HepG2 (cell line): ENCODE results near the gene MIOS. TPM values are rescaled to one million over a fixed set of nuclear protein-coding genes. Genes with fewer than 3 reads are reported as not detected.

Source experiments
- ATAC-seq: fragments of 200-7000 bp; cut with Tn5 transposase; 3 replicates; pipeline ENCODE4 v1.9.1; 2020; ENCODE audit warnings: mild to moderate bottlenecking, moderate library complexity
- BruUV-seq: library from RNA; stranded (reverse); fragments of 400-500 nt; replicated peaks from 2 replicates; lab custom pipeline; 2021; lab: Mats Ljungman, UMichigan
- CTCF ChIA-PET: fragments of 300-600 bp; formaldehyde crosslinking; extraction: SDS; loops from one replicate; lab custom pipeline; 2021; ENCODE audit warnings: low total read pairs, inconsistent platforms, low intra/inter-chr PET ratio; lab: Yijun Ruan, JAX
- POLR2A ChIA-PET: fragments of 350-600 bp; sonication (Branson Sonifier 250); formaldehyde crosslinking; loops from one replicate; lab custom pipeline; 2020; ENCODE audit warnings: antibody characterized with exemption, inconsistent platforms; lab: Yijun Ruan, JAX
- DNase-seq: peaks from one replicate; pipeline ENCODE4 v3.0.0-alpha.2; 2015; ENCODE audit warnings: low spot score
- FAIRE-seq: peaks from 3 replicates; lab custom pipeline; 2011; peaks lifted over from hg19 to GRCh38; lab: Jason Lieb, UNC
- H2AFZ ChIP-seq: one replicate; pipeline ENCODE4 v1.6.1; 2011; ENCODE audit warnings: low read length, inconsistent platforms
- H3K27ac ChIP-seq: fragments of 300-600 bp; 3 replicates; pipeline ENCODE4 v1.8.0; 2011; ENCODE audit warnings: mixed run types, mild to moderate bottlenecking, mixed read lengths, low read length, inconsistent platforms; ENCODE audit not compliant: insufficient read depth; ENCODE audit errors: extremely low read length
- H3K27me3 ChIP-seq, 2 experiments: fragments of 200-600 bp in 1 of 2; 2 replicates in 1 of 2; 3 replicates in 1 of 2; pipeline versions ENCODE4 v1.6.0 to v1.8.0; 2011; ENCODE audit warnings: low read length in 2 of 2, mild to moderate bottlenecking in 2 of 2, moderate library complexity in 2 of 2, inconsistent platforms in 1 of 2; ENCODE audit not compliant: insufficient read depth in 2 of 2, control insufficient read depth in 1 of 2
- H3K36me3 ChIP-seq, 2 experiments: fragments of 200-600 bp in 1 of 2; replicated peaks in 1 of 2; 2 replicates in 1 of 2; 3 replicates in 1 of 2; pipeline versions ENCODE4 v1.5.1 to v1.8.0; 2011; ENCODE audit warnings: low read length in 2 of 2, inconsistent platforms in 1 of 2; ENCODE audit not compliant: insufficient read depth in 2 of 2, control insufficient read depth in 1 of 2
- H3K4me1 ChIP-seq: 2 replicates; pipeline ENCODE4 v1.5.1; 2012; ENCODE audit warnings: low read length, inconsistent platforms; ENCODE audit not compliant: insufficient read depth
- H3K4me2 ChIP-seq: 2 replicates; pipeline ENCODE4 v1.6.0; 2011; ENCODE audit warnings: low read depth, low read length, inconsistent platforms
- H3K4me3 ChIP-seq, 3 experiments: fragments of 200-600 bp in 1 of 3; sonication (generic), shearing (Covaris generic) in 1 of 3; replicated peaks in 1 of 3; 2 replicates each; pipeline ENCODE4 v1.5.1; 2011 to 2016; ENCODE audit warnings: low read length in 3 of 3, inconsistent platforms in 2 of 3, low read depth in 2 of 3, mild to moderate bottlenecking in 2 of 3, control low read depth in 1 of 3, mixed read lengths in 1 of 3; ENCODE audit not compliant: insufficient read depth in 1 of 3
- H3K79me2 ChIP-seq: one replicate; pipeline ENCODE4 v1.6.1; 2011; ENCODE audit warnings: low read length, inconsistent platforms; ENCODE audit not compliant: insufficient read depth
- H3K9ac ChIP-seq: 2 replicates; pipeline ENCODE4 v1.6.0; 2011; ENCODE audit warnings: mild to moderate bottlenecking, low read depth, low read length, inconsistent platforms; ENCODE audit not compliant: insufficient read depth
- H3K9me3 ChIP-seq: 2 replicates; pipeline ENCODE4 v1.5.1; 2012; ENCODE audit warnings: mild to moderate bottlenecking, low read length
- H4K20me1 ChIP-seq: 2 replicates; pipeline ENCODE4 v1.6.0; 2011; ENCODE audit warnings: inconsistent platforms, mild to moderate bottlenecking, low read length, moderate library complexity; ENCODE audit not compliant: insufficient read depth
- EP300 ChIP-seq, 3 experiments: sonication (generic) in 1 of 3; formaldehyde crosslinking in 1 of 3; IDR thresholded peaks; 2 replicates each; pipeline versions ENCODE4 v1.5.1 to v1.6.1; 2011 to 2020; ENCODE audit warnings: low read depth in 2 of 3, low read length in 2 of 3, borderline replicate concordance in 1 of 3, improper control_type of control experiment in 1 of 3, mild to moderate bottlenecking in 1 of 3, missing genetic modification reagents in 1 of 3, moderate library complexity in 1 of 3
- MAF1 ChIP-seq: sonication (generic); formaldehyde crosslinking; IDR thresholded peaks from 2 replicates; pipeline ENCODE4 v1.5.0; 2020; ENCODE audit warnings: missing genetic modification reagents, borderline replicate concordance
- MLLT10 ChIP-seq: sonication (generic); formaldehyde crosslinking; IDR thresholded peaks from 2 replicates; pipeline ENCODE4 v1.4.0; 2020; ENCODE audit warnings: missing genetic modification reagents
- NR2F2 ChIP-seq: IDR thresholded peaks from 2 replicates; pipeline ENCODE4 v1.6.1; 2012; ENCODE audit warnings: low read depth, inconsistent platforms, borderline replicate concordance
- PHF5A ChIP-seq: IDR thresholded peaks from one replicate; pipeline ENCODE4 v1.6.1; 2018; ENCODE audit warnings: low read depth, missing genetic modification reagents; ENCODE audit not compliant: unreplicated experiment
- U2AF2 ChIP-seq: fragments of 200-400 bp; formaldehyde crosslinking; IDR thresholded peaks from 2 replicates; pipeline ENCODE4 v1.6.1; 2017; ENCODE audit warnings: low read depth, mild to moderate bottlenecking, low read length
- XBP1 ChIP-seq: sonication (generic); formaldehyde crosslinking; IDR thresholded peaks from 2 replicates; pipeline ENCODE4 v1.5.0; 2020; ENCODE audit warnings: missing genetic modification reagents
- ZNF17 ChIP-seq: sonication (generic); formaldehyde crosslinking; IDR thresholded peaks from 2 replicates; pipeline ENCODE4 v1.5.0; 2020; ENCODE audit warnings: mild to moderate bottlenecking, missing genetic modification reagents
- ZNF180 ChIP-seq: sonication (generic); formaldehyde crosslinking; IDR thresholded peaks from 2 replicates; pipeline ENCODE4 v1.4.0; 2020; ENCODE audit warnings: low read depth, missing genetic modification reagents, borderline replicate concordance
- ZNF709 ChIP-seq: sonication (generic); formaldehyde crosslinking; IDR thresholded peaks from 2 replicates; pipeline ENCODE4 v1.5.0; 2020; ENCODE audit warnings: mild to moderate bottlenecking, missing genetic modification reagents
- ZNF781 ChIP-seq: sonication (generic); formaldehyde crosslinking; IDR thresholded peaks from 2 replicates; pipeline ENCODE4 v1.5.1; 2020; ENCODE audit warnings: borderline replicate concordance, mild to moderate bottlenecking, missing genetic modification reagents; ENCODE audit errors: not compliant biosample characterization
- ZNF879 ChIP-seq: sonication (generic); formaldehyde crosslinking; IDR thresholded peaks from 2 replicates; pipeline ENCODE4 v1.8.1; 2023; ENCODE audit warnings: missing genetic modification reagents
- WGBS: methylation state at CpG from one replicate; pipeline ENCODE4 v1.1.6; 2017; ENCODE audit warnings: low lambda C conversion rate; 5-methylcytosine and 5-hydroxymethylcytosine counted together
- in situ Hi-C: cut with HindIII; loops from 2 replicates; pipeline ENCODE4 v1.10.0; 2017; ENCODE audit warnings: low pct_unique_long_range_greater_than_20kb; ENCODE audit not compliant: extremely low pct_ligation_motif_present
- intact Hi-C: fragments of 100-400 bp; cut with micrococcal nuclease; formaldehyde crosslinking; loops from one replicate; pipeline ENCODE4 v1.10.0; 2022; ENCODE audit not compliant: unreplicated experiment
- polyA plus RNA-seq, 8 experiments: library from polyadenylated mRNA; depleted of rRNA in 3 of 8; stranded (reverse) in 7 of 8; unstranded in 1 of 8; fragments of >200 nt; fragmentation: Illumina TruSeq in 4 of 8; extraction: Trizol in 4 of 8; gene quantifications; 2 replicates each; pipeline versions ENCODE4 v1.2.1 to v1.2.3, GENCODE V29; 2011 to 2016; ENCODE audit warnings: low read depth in 4 of 8, missing spikeins in 1 of 8, mixed read lengths in 1 of 8; ENCODE audit not compliant: insufficient read depth in 1 of 8
- total RNA-seq, 5 experiments: library from RNA; depleted of rRNA; stranded (reverse); fragments of >200 nt; fragmentation: Illumina TruSeq; extraction: Trizol; gene quantifications; 2 replicates each; pipeline ENCODE4 v1.2.3, GENCODE V29; 2016; ENCODE audit warnings: low read depth in 1 of 5
- TF ChIP-seq, protein P1 (sequence below): sonication (generic); formaldehyde crosslinking; IDR thresholded peaks from 2 replicates; pipeline ENCODE4 v1.4.0; 2020; ENCODE audit warnings: missing genetic modification reagents
- TF ChIP-seq, protein P2 (sequence below): sonication (generic); formaldehyde crosslinking; IDR thresholded peaks from 2 replicates; pipeline ENCODE4 v1.5.0; 2020; ENCODE audit warnings: mild to moderate bottlenecking, missing genetic modification reagents, borderline replicate concordance
- TF ChIP-seq, protein P3 (sequence below): IDR thresholded peaks from 2 replicates; pipeline ENCODE4 v1.6.1; 2016; ENCODE audit warnings: low read depth

MIOS gene
- total and polyA plus RNA-seq, 2 of the 13 experiments (the other 11 are each of a cell fraction or from before 2014, with no cell fraction given), result 15.2 to 33.5 TPM

DNA sequence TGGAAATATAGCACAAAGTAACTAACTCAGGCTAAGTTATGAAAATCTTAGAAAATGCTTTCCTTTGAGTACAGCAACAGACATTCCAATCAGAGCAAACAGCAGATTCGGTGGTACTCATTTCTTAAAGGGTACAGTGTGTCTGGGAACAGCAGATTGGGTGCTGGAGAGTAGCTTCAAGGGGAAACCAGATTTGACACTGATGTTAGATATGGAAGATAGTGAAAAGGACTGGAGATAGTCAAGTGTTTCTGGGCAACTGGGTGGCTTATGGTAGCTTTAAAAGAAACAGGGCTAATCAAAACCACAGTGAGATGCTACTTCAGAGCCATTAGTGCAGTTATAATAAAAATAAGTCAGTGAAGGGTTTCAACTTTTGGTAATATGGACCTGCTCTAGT is 61.8 kb downstream of the MIOS start:
- H3K27ac ChIP-seq, result no peak overlapping the region
- intact Hi-C loops, result no loop called here
- no peak for TF ChIP-seq XBP1 (CRISPR knock-in tag)
- TF ChIP-seq NR2F2, result no peak
- no peak for TF ChIP-seq EP300 (IDR thresholded peaks at IDR 0.05; ENCODE audit: low read depth in 2 of 2, low read length in 2 of 2)
- TF ChIP-seq EP300 (CRISPR knock-in tag; IDR thresholded peaks at IDR 0.05; ENCODE audit: borderline replicate concordance), result no peak
- TF ChIP-seq, protein P1, sequence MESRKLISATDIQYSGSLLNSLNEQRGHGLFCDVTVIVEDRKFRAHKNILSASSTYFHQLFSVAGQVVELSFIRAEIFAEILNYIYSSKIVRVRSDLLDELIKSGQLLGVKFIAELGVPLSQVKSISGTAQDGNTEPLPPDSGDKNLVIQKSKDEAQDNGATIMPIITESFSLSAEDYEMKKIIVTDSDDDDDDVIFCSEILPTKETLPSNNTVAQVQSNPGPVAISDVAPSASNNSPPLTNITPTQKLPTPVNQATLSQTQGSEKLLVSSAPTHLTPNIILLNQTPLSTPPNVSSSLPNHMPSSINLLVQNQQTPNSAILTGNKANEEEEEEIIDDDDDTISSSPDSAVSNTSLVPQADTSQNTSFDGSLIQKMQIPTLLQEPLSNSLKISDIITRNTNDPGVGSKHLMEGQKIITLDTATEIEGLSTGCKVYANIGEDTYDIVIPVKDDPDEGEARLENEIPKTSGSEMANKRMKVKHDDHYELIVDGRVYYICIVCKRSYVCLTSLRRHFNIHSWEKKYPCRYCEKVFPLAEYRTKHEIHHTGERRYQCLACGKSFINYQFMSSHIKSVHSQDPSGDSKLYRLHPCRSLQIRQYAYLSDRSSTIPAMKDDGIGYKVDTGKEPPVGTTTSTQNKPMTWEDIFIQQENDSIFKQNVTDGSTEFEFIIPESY (CRISPR knock-in tag), result no peak
- no peak for TF ChIP-seq ZNF781 (CRISPR knock-in tag)
- TF ChIP-seq MLLT10, result no peak
- TF ChIP-seq ZNF709 (CRISPR knock-in tag), result no peak
- TF ChIP-seq ZNF17, result no peak
- TF ChIP-seq, protein P2, sequence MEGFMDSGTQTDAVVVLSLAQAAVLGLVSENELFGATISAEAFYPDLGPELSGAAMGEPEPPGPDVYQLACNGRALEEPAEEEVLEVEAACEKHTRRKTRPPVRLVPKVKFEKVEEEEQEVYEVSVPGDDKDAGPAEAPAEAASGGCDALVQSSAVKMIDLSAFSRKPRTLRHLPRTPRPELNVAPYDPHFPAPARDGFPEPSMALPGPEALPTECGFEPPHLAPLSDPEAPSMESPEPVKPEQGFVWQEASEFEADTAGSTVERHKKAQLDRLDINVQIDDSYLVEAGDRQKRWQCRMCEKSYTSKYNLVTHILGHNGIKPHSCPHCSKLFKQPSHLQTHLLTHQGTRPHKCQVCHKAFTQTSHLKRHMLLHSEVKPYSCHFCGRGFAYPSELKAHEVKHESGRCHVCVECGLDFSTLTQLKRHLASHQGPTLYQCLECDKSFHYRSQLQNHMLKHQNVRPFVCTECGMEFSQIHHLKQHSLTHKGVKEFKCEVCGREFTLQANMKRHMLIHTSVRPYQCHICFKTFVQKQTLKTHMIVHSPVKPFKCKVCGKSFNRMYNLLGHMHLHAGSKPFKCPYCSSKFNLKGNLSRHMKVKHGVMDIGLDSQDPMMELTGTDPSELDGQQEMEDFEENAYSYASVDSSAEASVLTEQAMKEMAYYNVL (CRISPR knock-in tag), result no peak
- no peak for TF ChIP-seq U2AF2
- no peak for TF ChIP-seq ZNF180
- no peak for TF ChIP-seq ZNF879
- no peak for TF ChIP-seq MAF1 (CRISPR knock-in tag)
- TF ChIP-seq, protein P3, sequence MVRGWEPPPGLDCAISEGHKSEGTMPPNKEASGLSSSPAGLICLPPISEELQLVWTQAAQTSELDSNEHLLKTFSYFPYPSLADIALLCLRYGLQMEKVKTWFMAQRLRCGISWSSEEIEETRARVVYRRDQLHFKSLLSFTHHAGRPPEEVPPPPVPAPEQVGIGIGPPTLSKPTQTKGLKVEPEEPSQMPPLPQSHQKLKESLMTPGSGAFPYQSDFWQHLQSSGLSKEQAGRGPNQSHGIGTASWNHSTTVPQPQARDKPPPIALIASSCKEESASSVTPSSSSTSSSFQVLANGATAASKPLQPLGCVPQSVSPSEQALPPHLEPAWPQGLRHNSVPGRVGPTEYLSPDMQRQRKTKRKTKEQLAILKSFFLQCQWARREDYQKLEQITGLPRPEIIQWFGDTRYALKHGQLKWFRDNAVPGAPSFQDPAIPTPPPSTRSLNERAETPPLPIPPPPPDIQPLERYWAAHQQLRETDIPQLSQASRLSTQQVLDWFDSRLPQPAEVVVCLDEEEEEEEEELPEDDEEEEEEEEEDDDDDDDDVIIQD (CRISPR knock-in tag), result no peak
- TF ChIP-seq PHF5A (CRISPR knock-in tag), result no peak
- ATAC-seq, result no peak
- H3K27me3 ChIP-seq, result no peaks in the 10 kb centered on the region
- H2AFZ ChIP-seq, result no peak overlapping the region
- H3K9me3 ChIP-seq, result peaks cover 12% of the 10 kb centered on the region
- no peak for FAIRE-seq
- no TSS peak for BruUV-seq
- H4K20me1 ChIP-seq, result no peaks in the 10 kb centered on the region
- 0% methylated on average over 1 of the region's 1 CpG for WGBS
- in situ Hi-C loops, result no loop called here
- CTCF ChIA-PET, result no interaction called here
- no peaks in the 10 kb centered on the region for H3K36me3 ChIP-seq
- DNase-seq, result no peak
- no peaks in the 10 kb centered on the region for H3K4me1 ChIP-seq
- POLR2A ChIA-PET, result no interaction called here
- H3K4me2 ChIP-seq, result no peak overlapping the region
- H3K9ac ChIP-seq, result no peak overlapping the region
- H3K4me3 ChIP-seq, result no peak overlapping the region
- H3K79me2 ChIP-seq, result no peaks in the 10 kb centered on the region
